Fibroblast of skin of right quadriceps (primary cell): Measurements from ENCODE around the gene PSMB7.
A peak's percentile ranks its signal among the peaks of the same experiment; 100 is the strongest.

Source experiments
- DNase-seq: peaks from one replicate; pipeline ENCODE4 v3.0.0-alpha.2; 2013

Gene PSMB7

GRCh38 chr9:124409410-124409809 lies 5.8 kb downstream of the PSMB7 start:
- DNase-seq, result no peak

GRCh38 chr9:124403246-124403645 lies 12.0 kb downstream of the PSMB7 start:
- DNase-seq, result no peak

- DNase-seq, result no peak
These were observed 15.0 kb downstream of the PSMB7 start for GRCh38 chr9:124399968-124400940.

GRCh38 chr9:124399323-124399967 lies 15.8 kb downstream of the PSMB7 start:
- DNase-seq, result no peak

- DNase-seq, result no peak
These were observed 16.9 kb downstream of the PSMB7 start for GRCh38 chr9:124398191-124398935.

GRCh38 chr9:124395826-124396225 lies 19.4 kb downstream of the PSMB7 start:
- no peak for DNase-seq

- no peak for DNase-seq
These were observed 20.6 kb downstream of the PSMB7 start for GRCh38 chr9:124394596-124394995.

GRCh38 chr9:124394167-124394566 lies 21.1 kb downstream of the PSMB7 start:
- no peak for DNase-seq

GRCh38 chr9:124392871-124393460 lies 22.3 kb downstream of the PSMB7 start:
- peak; percentile 93 for DNase-seq

GRCh38 chr9:124392254-124392870 lies 22.9 kb downstream of the PSMB7 start:
- DNase-seq, result no peak

- peak; percentile 62 for DNase-seq
These were observed 24.2 kb downstream of the PSMB7 start for GRCh38 chr9:124390794-124391658.

GRCh38 chr9:124389146-124389939 lies 25.9 kb downstream of the PSMB7 start:
- no peak for DNase-seq

GRCh38 chr9:124388275-124389048 lies 26.8 kb downstream of the PSMB7 start:
- DNase-seq, result no peak

GRCh38 chr9:124386201-124386600 lies 29.0 kb downstream of the PSMB7 start:
- DNase-seq, result no peak

GRCh38 chr9:124385623-124386022 lies 29.6 kb downstream of the PSMB7 start:
- no peak for DNase-seq

- no peak for DNase-seq
These were observed 30.4 kb downstream of the PSMB7 start for GRCh38 chr9:124384846-124385245.

- DNase-seq, result no peak
These were observed 31.0 kb downstream of the PSMB7 start for GRCh38 chr9:124384210-124384609.

- DNase-seq, result peak; percentile 68
These were observed 33.9 kb downstream of the PSMB7 start for GRCh38 chr9:124381170-124381945.
